GM20431 (cell line): ENCODE results near the gene MAGI3.
"Not testable (repeated sequence)": the region's sequence is repeated elsewhere in the genome, so short reads cannot be mapped to it uniquely, and the experiment has no call there.

Source experiments
- in situ Hi-C: fragments of 300-500 bp; cut with MseI, MboI; formaldehyde crosslinking; loops from one replicate; pipeline ENCODE4 v1.15.0; 2020; ENCODE audit warnings: low sequenced_read_pairs; ENCODE audit not compliant: unreplicated experiment

Gene MAGI3

GRCh38 chr1:113676524-113676923 is 286.2 kb downstream of the MAGI3 start:
- in situ Hi-C loops = no loop called here

- in situ Hi-C loops = no loop called here
Measured at GRCh38 chr1:113677250-113678158, 287.2 kb downstream of the MAGI3 start.

- in situ Hi-C loops = no loop called here
Measured at GRCh38 chr1:113678159-113678469, 287.8 kb downstream of the MAGI3 start.

GRCh38 chr1:113681596-113682337 is 291.5 kb downstream of the MAGI3 start:
- in situ Hi-C loops = loop anchor here (10.0 kb wide), 1 partner anchor 547 kb away; no protein-coding TSS in a partner anchor

GRCh38 chr1:113683384-113684152 is 293.3 kb downstream of the MAGI3 start:
- in situ Hi-C loops = loop anchor here (10.0 kb wide), 1 partner anchor 549 kb away; no protein-coding TSS in a partner anchor

GRCh38 chr1:113684153-113684541 is 293.8 kb downstream of the MAGI3 start:
- in situ Hi-C loops = loop anchor here (10.0 kb wide), 1 partner anchor 549 kb away; no protein-coding TSS in a partner anchor

- in situ Hi-C loops = loop anchor here (10.0 kb wide), 1 partner anchor 552 kb away; no protein-coding TSS in a partner anchor
Measured at GRCh38 chr1:113686891-113687618, 296.7 kb downstream of the MAGI3 start.

GRCh38 chr1:113691184-113691583 is 300.9 kb downstream of the MAGI3 start:
- in situ Hi-C loops = no loop called here

- in situ Hi-C loops = no loop called here
Measured at GRCh38 chr1:113692342-113692741, 302.0 kb downstream of the MAGI3 start.

GRCh38 chr1:113692824-113693431 is 302.6 kb downstream of the MAGI3 start:
- in situ Hi-C loops = no loop called here

- in situ Hi-C loops = no loop called here
Measured at GRCh38 chr1:113694910-113695309, 304.6 kb downstream of the MAGI3 start.

- in situ Hi-C loops = no loop called here
Measured at GRCh38 chr1:113701429-113701828, 311.1 kb downstream of the MAGI3 start.

- in situ Hi-C loops = no loop called here
Measured at GRCh38 chr1:113714606-113715269, 324.4 kb downstream of the MAGI3 start.

GRCh38 chr1:113717506-113717905 is 327.2 kb downstream of the MAGI3 start:
- in situ Hi-C loops = not testable (repeated sequence)

- in situ Hi-C loops = not testable (repeated sequence)
Measured at GRCh38 chr1:113718621-113719020, 328.3 kb downstream of the MAGI3 start.

- in situ Hi-C loops = no loop called here
Measured at GRCh38 chr1:113721010-113721409, 330.7 kb downstream of the MAGI3 start.

GRCh38 chr1:113732802-113733201 is 342.5 kb downstream of the MAGI3 start:
- in situ Hi-C loops = no loop called here

- in situ Hi-C loops = no loop called here
Measured at GRCh38 chr1:113734357-113735055, 344.2 kb downstream of the MAGI3 start.
